ENCODE measurements around the gene MYO1F.
"Not testable (repeated sequence)": the region's sequence is repeated elsewhere in the genome, so short reads cannot be mapped to it uniquely, and the experiment has no call there.

Gene MYO1F

DNA sequence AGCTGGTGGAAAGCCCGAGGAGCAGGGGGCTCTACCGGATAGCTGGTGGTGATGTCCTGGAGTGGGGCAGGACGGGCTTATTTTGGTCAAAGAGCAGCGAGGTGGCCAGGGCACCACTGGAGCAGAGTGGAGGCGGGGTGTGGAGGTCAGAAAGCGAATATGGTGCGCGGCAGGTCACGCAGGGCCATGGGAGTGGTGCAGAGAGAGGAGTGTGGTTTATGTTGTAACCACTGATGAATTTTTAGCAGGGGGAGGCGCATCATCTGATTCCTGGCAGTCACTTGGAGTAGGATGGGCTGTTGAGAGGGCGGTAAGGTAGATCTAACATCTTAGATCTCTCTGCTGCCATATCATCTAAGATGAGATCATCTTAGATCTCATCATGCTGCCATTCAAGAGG, 61.9 kb downstream of the MYO1F start:
- in situ Hi-C loops (cut with MboI; ENCODE audit: low sequenced_read_pairs, unreplicated experiment): no loop called here
- no peak for DNase-seq (ENCODE audit: low spot score)
- TF ChIP-seq, protein P1, sequence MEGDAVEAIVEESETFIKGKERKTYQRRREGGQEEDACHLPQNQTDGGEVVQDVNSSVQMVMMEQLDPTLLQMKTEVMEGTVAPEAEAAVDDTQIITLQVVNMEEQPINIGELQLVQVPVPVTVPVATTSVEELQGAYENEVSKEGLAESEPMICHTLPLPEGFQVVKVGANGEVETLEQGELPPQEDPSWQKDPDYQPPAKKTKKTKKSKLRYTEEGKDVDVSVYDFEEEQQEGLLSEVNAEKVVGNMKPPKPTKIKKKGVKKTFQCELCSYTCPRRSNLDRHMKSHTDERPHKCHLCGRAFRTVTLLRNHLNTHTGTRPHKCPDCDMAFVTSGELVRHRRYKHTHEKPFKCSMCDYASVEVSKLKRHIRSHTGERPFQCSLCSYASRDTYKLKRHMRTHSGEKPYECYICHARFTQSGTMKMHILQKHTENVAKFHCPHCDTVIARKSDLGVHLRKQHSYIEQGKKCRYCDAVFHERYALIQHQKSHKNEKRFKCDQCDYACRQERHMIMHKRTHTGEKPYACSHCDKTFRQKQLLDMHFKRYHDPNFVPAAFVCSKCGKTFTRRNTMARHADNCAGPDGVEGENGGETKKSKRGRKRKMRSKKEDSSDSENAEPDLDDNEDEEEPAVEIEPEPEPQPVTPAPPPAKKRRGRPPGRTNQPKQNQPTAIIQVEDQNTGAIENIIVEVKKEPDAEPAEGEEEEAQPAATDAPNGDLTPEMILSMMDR (IDR thresholded peaks at IDR 0.05; ENCODE audit: borderline replicate concordance, control extremely low read depth, extremely low read depth, insufficient read depth, missing control alignments): no peak

DNA sequence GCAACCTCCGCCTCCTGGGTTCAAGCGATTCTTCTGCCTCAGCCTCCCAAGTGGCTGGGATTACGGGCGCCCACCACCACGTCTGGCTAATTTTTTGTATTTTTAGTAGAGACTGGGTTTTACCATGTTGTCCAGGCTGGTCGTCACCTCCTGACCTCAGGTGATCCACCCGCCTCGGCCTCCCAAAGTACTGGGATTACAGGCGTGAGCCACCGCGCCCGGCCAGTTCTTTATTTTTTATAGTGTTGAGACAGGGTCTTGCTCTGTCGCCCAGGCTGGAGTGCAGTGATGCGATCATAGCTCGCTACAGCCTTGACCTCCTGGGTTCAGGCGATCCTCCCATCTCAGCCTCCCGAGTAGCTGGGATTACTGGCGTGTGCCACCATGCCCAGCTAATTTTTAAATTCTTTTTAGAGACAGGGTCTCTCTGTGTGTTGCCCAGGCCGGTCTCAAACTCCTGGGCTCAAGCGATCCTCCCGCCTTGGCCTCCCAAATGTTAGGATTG, 62.7 kb downstream of the MYO1F start:
- in situ Hi-C loops (cut with MboI; ENCODE audit: low sequenced_read_pairs, unreplicated experiment): not testable (repeated sequence)

DNA sequence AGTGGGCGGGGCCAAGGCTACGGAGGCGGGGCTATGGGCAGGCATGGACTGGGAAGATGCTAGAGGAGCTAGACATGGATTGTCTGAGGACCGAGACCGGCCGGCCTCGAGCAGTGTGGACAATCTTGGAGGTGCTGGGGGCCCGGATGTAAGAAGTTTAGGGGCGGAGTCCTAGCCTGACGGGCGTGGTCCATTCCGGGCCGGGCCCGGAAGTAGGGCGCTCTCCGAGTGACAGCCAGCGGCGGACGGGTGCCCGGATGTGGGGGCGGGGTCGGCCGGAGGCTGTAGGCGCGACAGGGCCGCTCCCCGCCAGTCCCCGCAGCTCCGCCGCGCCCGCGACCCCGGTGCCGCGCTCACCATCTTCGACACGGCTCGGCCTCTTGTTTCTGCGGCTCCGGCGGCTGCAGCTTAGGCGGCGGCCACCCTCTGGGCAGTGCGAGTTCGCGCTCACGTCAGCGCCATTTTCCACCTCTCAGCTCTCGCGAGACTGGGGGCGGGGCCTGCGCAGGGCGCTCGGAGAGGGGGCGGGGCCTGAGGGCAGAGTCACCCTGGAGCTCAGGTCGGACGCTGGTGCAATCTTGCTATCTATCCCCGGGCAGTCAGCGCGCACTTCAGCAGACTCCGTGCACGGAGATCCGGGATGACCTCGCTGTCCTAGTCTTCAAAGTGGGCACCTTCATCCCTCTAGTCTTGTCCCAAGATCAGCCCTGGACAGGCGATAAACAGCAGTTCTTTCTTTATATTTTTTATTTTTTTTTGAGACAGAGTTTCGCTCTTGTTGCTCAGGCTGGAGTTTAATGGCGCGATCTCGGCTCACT, 63.3 kb downstream of the MYO1F start, which contains the start of gene ZNF414:
ZNF414 (minus strand) TSS at position 481 of the 818 bp plus-strand sequence; CDS start at position 360, 121 bp downstream.
- in situ Hi-C loops (cut with MboI; ENCODE audit: low sequenced_read_pairs, unreplicated experiment): no loop called here

More for the DNA sequence above, 62.7 kb downstream of the MYO1F start:
- DNase-seq (ENCODE audit: low spot score): not testable (repeated sequence)

DNA sequence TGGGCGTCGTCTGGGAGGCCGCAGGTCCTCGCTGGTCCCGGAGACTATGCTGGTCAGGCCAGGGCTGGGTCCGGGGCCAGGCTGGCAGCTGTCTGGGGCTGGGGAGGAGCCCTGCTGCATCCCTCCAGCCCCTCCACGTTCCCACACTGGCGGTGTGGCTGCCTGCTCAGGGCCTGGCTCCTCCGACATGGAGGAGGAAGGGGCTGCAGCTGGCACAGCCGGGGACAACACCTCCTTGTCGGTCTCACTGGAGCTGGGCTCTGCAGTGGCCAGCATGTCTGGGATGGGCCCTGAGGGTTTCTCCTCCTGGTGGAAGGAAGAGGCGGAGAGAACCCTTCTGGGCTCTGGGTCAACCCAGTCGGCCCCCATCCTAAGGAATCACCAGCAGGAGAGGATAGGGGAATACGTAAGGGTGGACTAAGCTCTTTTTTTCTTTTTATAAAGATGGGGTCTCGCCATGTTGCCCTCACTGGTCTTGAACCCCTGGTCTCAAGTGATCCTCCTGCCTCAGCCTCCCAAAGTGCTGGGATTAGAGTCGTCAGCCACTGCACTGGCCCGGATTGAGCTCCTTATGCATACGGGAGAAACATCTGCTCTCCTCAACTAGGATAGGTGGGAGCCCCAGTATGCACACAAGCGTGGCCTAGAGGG, 64.1 kb downstream of the MYO1F start:
- no peak for DNase-seq (ENCODE audit: low spot score)
- TF ChIP-seq, protein P1 (IDR thresholded peaks at IDR 0.05; ENCODE audit: borderline replicate concordance, control extremely low read depth, extremely low read depth, insufficient read depth, missing control alignments): no peak
- in situ Hi-C loops (cut with MboI; ENCODE audit: low sequenced_read_pairs, unreplicated experiment): no loop called here

More for the DNA sequence above, 63.3 kb downstream of the MYO1F start, which contains the start of gene ZNF414:
- TF ChIP-seq, protein P1 (IDR thresholded peaks at IDR 0.05; ENCODE audit: borderline replicate concordance, control extremely low read depth, extremely low read depth, insufficient read depth, missing control alignments): no peak
- peak; percentile 99 for DNase-seq (ENCODE audit: low spot score)

DNA sequence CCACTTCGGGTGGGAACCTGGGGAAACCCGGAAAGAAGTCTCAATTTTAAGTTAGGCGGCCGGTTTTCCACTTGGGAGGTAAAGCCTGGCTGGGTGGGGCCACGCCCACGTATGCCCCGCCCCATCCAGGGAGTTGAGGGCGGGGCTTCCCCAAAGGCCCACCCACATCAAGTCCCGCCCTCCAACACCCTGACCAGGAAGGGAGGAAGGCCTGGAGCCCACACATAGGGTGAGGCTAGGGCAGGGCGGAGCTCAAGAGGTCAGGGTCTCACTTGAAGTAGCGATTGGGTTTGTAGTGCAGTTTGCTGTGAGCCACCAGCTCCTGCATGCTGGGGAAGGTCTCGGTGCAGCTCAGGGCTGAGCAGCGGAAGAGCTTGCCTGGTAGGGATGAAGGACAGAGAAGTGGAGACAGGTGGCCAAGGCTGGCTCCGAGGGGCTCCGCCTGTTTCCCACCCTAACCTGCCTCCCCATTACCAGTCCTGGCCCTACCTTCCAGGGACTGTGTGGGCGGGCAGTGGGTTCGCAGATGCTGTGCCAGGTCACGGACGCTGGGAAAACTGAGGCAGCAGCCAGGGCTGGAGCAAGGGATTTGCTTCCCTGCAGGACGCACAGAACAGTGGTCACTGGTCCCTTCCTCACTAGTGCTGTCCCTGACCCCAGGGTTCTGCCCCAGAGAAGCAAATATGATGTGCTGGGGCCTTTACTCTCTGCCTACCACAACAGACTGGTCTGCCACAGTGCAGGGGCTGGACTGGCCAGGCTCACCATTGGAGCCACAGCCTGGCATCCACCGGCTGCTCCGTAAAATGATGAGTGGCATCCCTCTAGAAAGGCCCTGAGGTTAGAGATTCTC, 64.9 kb downstream of the MYO1F start:
- peak; percentile 57 for DNase-seq (ENCODE audit: low spot score)
- in situ Hi-C loops (cut with MboI; ENCODE audit: low sequenced_read_pairs, unreplicated experiment): no loop called here
- TF ChIP-seq, protein P1 (IDR thresholded peaks at IDR 0.05; ENCODE audit: borderline replicate concordance, control extremely low read depth, extremely low read depth, insufficient read depth, missing control alignments): no peak

DNA sequence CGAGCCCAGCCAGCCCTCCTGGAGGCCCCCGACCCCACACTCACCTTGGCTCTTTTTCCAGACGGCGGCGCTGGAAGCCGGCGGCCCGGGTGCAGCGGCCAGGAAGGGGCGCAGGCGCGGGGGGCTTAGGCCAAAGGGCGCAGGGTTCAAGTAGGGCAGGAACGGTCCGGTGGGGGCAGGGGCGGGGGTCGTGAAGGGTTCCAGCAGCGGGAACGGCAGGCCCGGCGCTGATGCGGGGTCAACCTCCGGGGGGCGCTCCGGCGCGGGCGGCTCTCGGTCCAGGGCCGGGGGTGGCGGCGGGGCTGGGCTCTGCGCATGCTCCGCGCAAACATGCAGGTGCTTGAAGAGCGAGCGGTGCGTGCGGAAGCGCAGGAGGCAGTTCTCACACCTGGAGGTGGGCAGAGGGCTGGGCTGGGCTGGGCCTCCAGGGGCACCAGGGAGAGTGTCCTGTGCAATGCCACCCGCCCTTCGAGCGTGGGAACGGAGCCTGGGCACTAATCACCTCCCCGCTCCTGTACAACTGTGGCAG, 65.6 kb downstream of the MYO1F start:
- TF ChIP-seq, protein P1 (IDR thresholded peaks at IDR 0.05; ENCODE audit: borderline replicate concordance, control extremely low read depth, extremely low read depth, insufficient read depth, missing control alignments): no peak
- DNase-seq (ENCODE audit: low spot score): no peak
- in situ Hi-C loops (cut with MboI; ENCODE audit: low sequenced_read_pairs, unreplicated experiment): no loop called here
